ENCODE measurements around the gene LAPTM5. TPM values are rescaled to one million over a fixed set of nuclear protein-coding genes. Genes with fewer than 3 reads are reported as not detected.

LAPTM5 gene
- total RNA-seq, 1 experiment from 2014 or later = 0.15 TPM

DNA sequence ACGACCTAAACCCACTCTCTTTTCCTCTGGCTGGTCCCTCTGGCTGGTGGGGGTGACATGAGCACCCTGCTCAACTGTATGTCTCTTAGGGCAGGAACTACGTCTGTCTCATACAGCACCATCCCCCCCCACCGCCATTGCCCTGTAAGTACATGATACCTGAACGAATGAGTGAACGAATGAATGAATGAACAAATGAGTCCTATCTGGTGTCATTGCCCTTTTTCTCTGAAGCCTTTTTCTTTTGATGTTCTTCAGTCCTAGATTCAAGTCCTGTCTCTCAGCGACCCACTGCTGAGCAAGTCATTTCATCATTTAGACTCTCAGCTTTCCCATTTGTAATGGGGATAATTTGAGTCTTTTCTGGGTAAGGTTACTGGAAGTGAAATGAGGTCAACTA, 45.0 kb downstream of the LAPTM5 start:
- H4K5ac ChIP-seq (ENCODE audit: insufficient read length, low read depth, low read length) = no peak overlapping the region
- H3K4me1 Mint-ChIP-seq = no peaks in the 10 kb centered on the region
- H3K27ac Mint-ChIP-seq = no peak overlapping the region; a peak in 1 of 7 replicates

More for the DNA sequence above, 45.0 kb downstream of the LAPTM5 start:
- Mint-ChIP-seq H3K36me3 (ENCODE audit: insufficient read depth in 1 of 3, low read depth in 3 of 3) (peaks cover 4 to 14% (median 9%) of the 10 kb centered on the region in 3 experiments; a peak in 5 of 7 replicates), H3K27me3 (ENCODE audit: low read depth) (peaks cover 17% of the 10 kb centered on the region), H3K9me3 (peaks cover 23% of the 10 kb centered on the region in 2 experiments), H3K4me3 (no peak overlapping the region)
- Histone ChIP-seq H2BK15ac (ENCODE audit: low read depth, low read length) (no peak overlapping the region), H3K14ac (ENCODE audit: insufficient read depth, low read length) (no peak overlapping the region), H3K79me2 (ENCODE audit: insufficient read depth, low read length) (no peaks in the 10 kb centered on the region), H3K4me1 (ENCODE audit: insufficient read depth, low read length) (no peaks in the 10 kb centered on the region), H4K91ac (ENCODE audit: insufficient read length, low read depth, low read length) (no peak overlapping the region), H3K4me2 (ENCODE audit: insufficient read depth, insufficient read length, low read length) (no peak overlapping the region), H3K56ac (ENCODE audit: insufficient read length, low read depth, low read length) (no peak overlapping the region), H3K4ac (ENCODE audit: low read depth, low read length) (no peak overlapping the region), H3K18ac (ENCODE audit: insufficient read length, low read depth, low read length) (no peak overlapping the region), H3K27me3 (ENCODE audit: insufficient read depth, low read length) (no peaks in the 10 kb centered on the region), H4K8ac (replicated peaks; ENCODE audit: insufficient read length, low read depth, low read length) (no peak overlapping the region), H3K9me3 (ENCODE audit: control insufficient read depth, low read depth, low read length) (no peaks in the 10 kb centered on the region), H4K20me1 (ENCODE audit: control insufficient read depth, insufficient read depth, insufficient read length) (no peaks in the 10 kb centered on the region), H3K79me1 (ENCODE audit: insufficient read depth, low read depth, low read length, poor library complexity, severe bottlenecking) (no peaks in the 10 kb centered on the region), H3K23me2 (ENCODE audit: insufficient read length, low read depth, low read length, poor library complexity, severe bottlenecking) (no peaks in the 10 kb centered on the region), H2BK12ac (ENCODE audit: insufficient read length, low read depth, low read length) (no peak overlapping the region), H2AK5ac (ENCODE audit: insufficient read length, low read length) (no peak overlapping the region), H2BK120ac (ENCODE audit: low read depth, low read length, poor library complexity, severe bottlenecking) (no peak overlapping the region), H3K23ac (ENCODE audit: insufficient read length, low read depth, low read length) (no peak overlapping the region), H3K9ac (ENCODE audit: extremely low read depth, insufficient read length, low read length) (no peak overlapping the region), H2BK5ac (ENCODE audit: insufficient read length, low read length) (no peak overlapping the region), H3K27ac (ENCODE audit: insufficient read length, low read depth, low read length) (no peak overlapping the region), H2AFZ (ENCODE audit: low read length) (no peak overlapping the region), H3T11ph (ENCODE audit: low read length) (no peak overlapping the region), H2BK20ac (ENCODE audit: low read depth, low read length, poor library complexity, severe bottlenecking) (no peak overlapping the region)
- TF ChIP-seq, protein P1, sequence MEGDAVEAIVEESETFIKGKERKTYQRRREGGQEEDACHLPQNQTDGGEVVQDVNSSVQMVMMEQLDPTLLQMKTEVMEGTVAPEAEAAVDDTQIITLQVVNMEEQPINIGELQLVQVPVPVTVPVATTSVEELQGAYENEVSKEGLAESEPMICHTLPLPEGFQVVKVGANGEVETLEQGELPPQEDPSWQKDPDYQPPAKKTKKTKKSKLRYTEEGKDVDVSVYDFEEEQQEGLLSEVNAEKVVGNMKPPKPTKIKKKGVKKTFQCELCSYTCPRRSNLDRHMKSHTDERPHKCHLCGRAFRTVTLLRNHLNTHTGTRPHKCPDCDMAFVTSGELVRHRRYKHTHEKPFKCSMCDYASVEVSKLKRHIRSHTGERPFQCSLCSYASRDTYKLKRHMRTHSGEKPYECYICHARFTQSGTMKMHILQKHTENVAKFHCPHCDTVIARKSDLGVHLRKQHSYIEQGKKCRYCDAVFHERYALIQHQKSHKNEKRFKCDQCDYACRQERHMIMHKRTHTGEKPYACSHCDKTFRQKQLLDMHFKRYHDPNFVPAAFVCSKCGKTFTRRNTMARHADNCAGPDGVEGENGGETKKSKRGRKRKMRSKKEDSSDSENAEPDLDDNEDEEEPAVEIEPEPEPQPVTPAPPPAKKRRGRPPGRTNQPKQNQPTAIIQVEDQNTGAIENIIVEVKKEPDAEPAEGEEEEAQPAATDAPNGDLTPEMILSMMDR (conservative IDR thresholded peaks at IDR 0.05) = no peak
- DNase-seq = no peak
- no CpG with 5 or more reads among the region's 6 CpGs for WGBS (ENCODE audit: extremely low coverage, insufficient read length, low lambda C conversion rate)
